Measurements from ENCODE around the gene PRKN. TPM values are rescaled to one million over a fixed set of nuclear protein-coding genes. Genes with fewer than 3 reads are reported as not detected.

PRKN gene
- total RNA-seq, 2 donors from 2014 or later: 3.3 to 4.8 TPM

GRCh38 chr6:162230147-162230752 is 497.3 kb downstream of the PRKN start:
- Mint-ChIP-seq H3K36me3 (ENCODE audit: low read depth) (no peaks in the 10 kb centered on the region), H3K4me1 (no peaks in the 10 kb centered on the region), H3K4me3 (no peak overlapping the region), H3K27me3 (ENCODE audit: insufficient read depth) (no peaks in the 10 kb centered on the region), H3K27ac (no peak overlapping the region), H3K9me3 (no peaks in the 10 kb centered on the region)
- no peaks in the 10 kb centered on the region for H3K36me3 ChIP-seq (ENCODE audit: control insufficient read depth, insufficient read depth, low read length)
- no peak overlapping the region for H3K9ac ChIP-seq (ENCODE audit: extremely low read depth, low read length, poor library complexity, severe bottlenecking)
- H3K27ac ChIP-seq (ENCODE audit: low read depth, low read length): no peak overlapping the region
- TF ChIP-seq CTCF (conservative IDR thresholded peaks at IDR 0.05): no peak
- H3K4me3 ChIP-seq (ENCODE audit: low read length): no peak overlapping the region
- DNase-seq: no peak
- no peaks in the 10 kb centered on the region for H3K9me3 ChIP-seq (ENCODE audit: control insufficient read depth, low read length)
- no peaks in the 10 kb centered on the region for H3K27me3 ChIP-seq (ENCODE audit: control insufficient read depth, insufficient read depth, low read length, poor library complexity, severe bottlenecking)
- WGBS, 2 experiments (ENCODE audit: insufficient coverage in 1 of 2, insufficient read length in 1 of 2): 75 to 86% methylated on average over 1 of the region's 1 CpG
- H3K4me1 ChIP-seq (ENCODE audit: control insufficient read depth, insufficient read depth, low read length): no peaks in the 10 kb centered on the region

DNA sequence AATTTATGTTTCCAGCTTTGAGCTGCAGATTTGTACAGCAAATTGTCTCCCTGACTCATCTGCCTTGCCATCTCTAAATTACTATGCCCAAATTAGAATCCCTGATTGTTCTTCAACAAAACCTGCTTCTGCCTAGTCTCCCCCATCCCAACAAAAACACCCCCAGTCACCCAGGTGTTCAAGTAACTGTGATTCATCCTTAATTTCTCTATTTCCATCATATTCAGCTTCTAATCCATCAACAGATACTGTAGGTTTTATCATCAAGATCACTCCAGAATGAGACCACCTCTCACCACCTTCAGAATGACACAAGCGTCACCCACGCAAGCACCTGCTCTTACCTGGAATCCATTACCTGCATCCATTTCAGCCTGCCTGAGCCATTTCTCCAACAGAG is 498.5 kb downstream of the PRKN start:
- TF ChIP-seq CTCF (conservative IDR thresholded peaks at IDR 0.05): no peak
- H3K9me3 ChIP-seq (ENCODE audit: control insufficient read depth, low read length): no peaks in the 10 kb centered on the region
- H3K27ac ChIP-seq (ENCODE audit: low read depth, low read length): no peak overlapping the region
- H3K27ac Mint-ChIP-seq: no peak overlapping the region
- no peaks in the 10 kb centered on the region for H3K27me3 ChIP-seq (ENCODE audit: control insufficient read depth, insufficient read depth, low read length, poor library complexity, severe bottlenecking)
- H3K4me1 ChIP-seq (ENCODE audit: control insufficient read depth, insufficient read depth, low read length): no peaks in the 10 kb centered on the region
- WGBS, 2 experiments (ENCODE audit: insufficient coverage in 1 of 2, insufficient read length in 1 of 2): 92 to 100% methylated on average over 2 of the region's 2 CpGs
- no peak overlapping the region for H3K9ac ChIP-seq (ENCODE audit: extremely low read depth, low read length, poor library complexity, severe bottlenecking)
- H3K9me3 Mint-ChIP-seq: no peaks in the 10 kb centered on the region
- H3K27me3 Mint-ChIP-seq (ENCODE audit: insufficient read depth): no peaks in the 10 kb centered on the region
- no peaks in the 10 kb centered on the region for H3K36me3 ChIP-seq (ENCODE audit: control insufficient read depth, insufficient read depth, low read length)
- H3K4me1 Mint-ChIP-seq: no peaks in the 10 kb centered on the region
- no peak overlapping the region for H3K4me3 ChIP-seq (ENCODE audit: low read length)
- no peak overlapping the region for H3K4me3 Mint-ChIP-seq
- DNase-seq: no peak
- H3K36me3 Mint-ChIP-seq (ENCODE audit: low read depth): no peaks in the 10 kb centered on the region

- Histone ChIP-seq H3K27ac (ENCODE audit: low read depth, low read length) (no peak overlapping the region), H3K36me3 (ENCODE audit: control insufficient read depth, insufficient read depth, low read length) (no peaks in the 10 kb centered on the region), H3K4me3 (ENCODE audit: low read length) (no peak overlapping the region), H3K4me1 (ENCODE audit: control insufficient read depth, insufficient read depth, low read length) (no peaks in the 10 kb centered on the region), H3K9ac (ENCODE audit: extremely low read depth, low read length, poor library complexity, severe bottlenecking) (no peak overlapping the region), H3K27me3 (ENCODE audit: control insufficient read depth, insufficient read depth, low read length, poor library complexity, severe bottlenecking) (no peaks in the 10 kb centered on the region), H3K9me3 (ENCODE audit: control insufficient read depth, low read length) (no peaks in the 10 kb centered on the region)
- no peaks in the 10 kb centered on the region for H3K27me3 Mint-ChIP-seq (ENCODE audit: insufficient read depth)
- 98 to 100% methylated on average over 3 to 8 of the region's 8 CpGs for WGBS, 2 experiments (ENCODE audit: insufficient coverage in 1 of 2, insufficient read length in 1 of 2)
- H3K27ac Mint-ChIP-seq: no peak overlapping the region
- no peaks in the 10 kb centered on the region for H3K36me3 Mint-ChIP-seq (ENCODE audit: low read depth)
- no peaks in the 10 kb centered on the region for H3K4me1 Mint-ChIP-seq
- no peak for DNase-seq
- no peak for TF ChIP-seq CTCF (conservative IDR thresholded peaks at IDR 0.05)
- H3K9me3 Mint-ChIP-seq: no peaks in the 10 kb centered on the region
- no peak overlapping the region for H3K4me3 Mint-ChIP-seq
Observed at GRCh38 chr6:162226803-162227202, 500.8 kb downstream of the PRKN start.

Data from endodermal cell (in vitro differentiated cells).